ENCODE data around the gene SVOP.

GRCh38 chr12:108888031-108888430 lies 132.8 kb downstream of the SVOP start:
- TF ChIP-seq CTCF (IDR thresholded peaks at IDR 0.05) (no peak), POLR2A (IDR thresholded peaks at IDR 0.05) (no peak)

Data from Peyer's patch (tissue), 4 donors.